Urinary bladder (tissue), 4 donors: Measurements from ENCODE around the gene PTPRN2. TPM values are rescaled to one million over a fixed set of nuclear protein-coding genes. Genes with fewer than 3 reads are reported as not detected.

ENCODE experiments used
- DNase-seq: peaks from one replicate; pipeline ENCODE4 v3.0.0-alpha.2; 2015; ENCODE audit errors: extremely low spot score
- H3K27ac ChIP-seq: one replicate; pipeline ENCODE4 v1.5.1; 2013; ENCODE audit warnings: low read depth, mild to moderate bottlenecking, moderate library complexity
- H3K36me3 ChIP-seq: one replicate; pipeline ENCODE4 v1.6.1; 2013; ENCODE audit warnings: mild to moderate bottlenecking, moderate library complexity; ENCODE audit not compliant: insufficient read depth
- H3K4me1 ChIP-seq: one replicate; pipeline ENCODE4 v1.6.1; 2013; ENCODE audit warnings: mild to moderate bottlenecking, moderate library complexity; ENCODE audit not compliant: insufficient read depth
- H3K4me3 ChIP-seq: one replicate; pipeline ENCODE4 v1.5.1; 2013; ENCODE audit warnings: low read depth, low read length
- WGBS: extraction: QIAGEN DNeasy Blood & Tissue Kit; methylation state at CpG from one replicate; pipeline ENCODE4 v1.1.7; 2013; 5-methylcytosine and 5-hydroxymethylcytosine counted together
- polyA plus RNA-seq: library from polyadenylated mRNA; stranded (reverse); fragments of 200-250 nt; gene quantifications from one replicate; pipeline ENCODE4 v1.2.3, GENCODE V29; 2013
- total RNA-seq: library from RNA; depleted of rRNA; stranded (reverse); fragments of >200 nt; gene quantifications from one replicate; pipeline ENCODE4 v1.2.3, GENCODE V29; 2014
- donor health status: healthy with polysubstance abuse.
- donor health status: healthy.

Gene PTPRN2
- total and polyA plus RNA-seq, 2 donors, result 2.8 to 4.4 TPM

DNA sequence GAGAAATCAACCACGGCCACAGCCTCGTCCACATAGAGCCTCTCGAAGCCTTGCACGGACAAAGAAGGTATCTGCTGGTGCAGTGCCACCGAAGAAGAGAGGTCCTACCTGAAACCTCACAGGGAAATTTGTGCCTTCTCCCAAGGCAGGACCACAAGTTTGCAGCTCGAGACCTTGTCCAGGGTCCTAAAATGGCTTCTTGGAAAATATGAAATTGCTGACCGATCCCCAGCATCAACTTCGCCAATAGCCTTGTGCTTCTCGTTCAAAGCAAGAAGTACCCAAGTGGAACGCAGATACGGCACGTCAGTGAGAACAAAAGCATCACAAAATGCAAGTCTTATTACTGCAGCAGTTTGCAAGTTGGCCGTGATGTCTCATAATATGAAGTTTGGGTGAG is 24.6 kb downstream of the PTPRN2 start:
- 89% methylated on average over 13 of the region's 13 CpGs for WGBS

DNA sequence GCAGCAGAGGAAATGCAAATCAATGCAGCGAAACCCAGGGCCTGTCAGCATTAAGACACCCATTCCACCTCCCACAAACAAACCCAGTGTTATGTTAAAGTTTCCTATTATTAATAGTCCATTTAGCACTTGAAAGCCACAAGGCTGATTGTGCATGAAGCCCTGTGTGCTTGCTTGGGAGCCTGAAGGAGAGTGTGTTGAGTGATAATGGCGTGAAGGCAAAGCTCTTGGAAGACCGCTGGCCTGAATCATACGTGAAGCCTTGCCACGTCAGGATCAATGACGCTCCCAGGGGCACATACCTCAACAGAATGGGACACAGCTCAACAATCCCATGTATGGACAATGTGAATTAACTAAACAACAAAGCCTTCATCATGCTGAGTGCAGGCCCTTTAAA is 25.1 kb downstream of the PTPRN2 start:
- Histone ChIP-seq H3K4me3 (no peak overlapping the region), H3K36me3 (no peaks in the 10 kb centered on the region), H3K27ac (no peak overlapping the region), H3K4me1 (no peaks in the 10 kb centered on the region)
- no peak for DNase-seq
- WGBS, result 86% methylated on average over 6 of the region's 6 CpGs

More for the DNA sequence above, 24.6 kb downstream of the PTPRN2 start:
- H3K27ac ChIP-seq, result no peak overlapping the region
- no peaks in the 10 kb centered on the region for H3K36me3 ChIP-seq
- no peak for DNase-seq
- H3K4me3 ChIP-seq, result no peak overlapping the region
- H3K4me1 ChIP-seq, result no peaks in the 10 kb centered on the region

DNA sequence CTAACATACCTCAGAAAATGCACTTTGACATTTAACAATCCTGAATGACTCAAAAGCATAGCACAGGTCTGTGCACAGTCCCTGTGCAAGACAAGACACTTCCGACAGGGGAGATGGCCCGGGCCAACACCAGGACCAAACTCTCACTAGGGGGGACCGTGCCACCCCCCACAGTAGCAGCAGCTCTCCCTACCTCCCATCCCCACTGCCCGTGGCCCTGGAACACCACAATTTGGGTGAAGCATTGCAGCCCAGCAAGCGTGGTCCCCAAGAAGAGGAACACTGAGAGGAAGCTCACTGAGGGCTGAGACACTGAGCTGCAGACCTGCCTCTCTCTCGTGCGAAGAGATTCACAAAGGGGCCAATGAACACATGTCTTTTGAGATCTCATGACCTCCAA is 26.0 kb downstream of the PTPRN2 start:
- no peaks in the 10 kb centered on the region for H3K36me3 ChIP-seq
- DNase-seq, result no peak
- 85% methylated on average over 7 of the region's 7 CpGs for WGBS
- no peaks in the 10 kb centered on the region for H3K4me1 ChIP-seq
- no peak overlapping the region for H3K27ac ChIP-seq
- H3K4me3 ChIP-seq, result no peak overlapping the region

DNA sequence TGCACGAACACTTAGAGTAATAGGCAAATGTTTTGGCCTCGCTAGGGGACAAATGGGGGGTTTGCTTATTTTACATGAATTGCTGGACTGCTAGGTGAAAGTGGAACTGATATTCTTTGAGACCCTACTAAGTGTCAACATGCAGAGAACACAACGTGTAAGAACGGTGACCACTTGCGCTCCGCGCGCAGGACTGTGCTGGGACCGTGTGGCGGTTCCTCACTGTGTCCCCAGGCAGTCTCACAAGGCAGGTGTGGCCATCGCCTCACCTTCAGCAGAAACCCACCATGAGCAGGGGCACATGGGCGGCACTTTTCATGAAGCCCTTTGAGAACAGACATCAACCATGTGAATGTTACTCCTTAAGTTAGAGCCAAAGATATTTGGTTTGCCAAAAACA is 27.2 kb downstream of the PTPRN2 start:
- H3K4me1 ChIP-seq, result no peaks in the 10 kb centered on the region

DNA sequence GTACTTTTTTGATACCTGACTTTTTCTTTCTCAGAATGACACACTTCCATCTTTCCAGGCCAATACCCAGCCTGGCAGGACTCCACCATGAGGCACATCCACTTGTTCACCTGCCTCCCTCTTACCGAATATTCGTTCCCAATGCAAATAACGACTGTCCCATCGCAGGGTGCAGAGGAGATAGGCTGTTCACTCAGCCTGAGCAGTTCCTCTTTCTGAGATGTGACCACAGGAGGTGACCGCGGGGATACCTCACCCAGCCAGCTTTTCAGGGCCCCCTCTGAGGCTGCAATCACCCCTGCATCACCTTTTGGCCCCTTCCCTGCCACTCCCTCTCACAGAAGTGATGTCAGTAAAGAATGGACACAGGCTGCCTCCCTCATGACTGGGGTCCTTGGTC is 28.3 kb downstream of the PTPRN2 start:
- H3K27ac ChIP-seq, result no peak overlapping the region
- no peaks in the 10 kb centered on the region for H3K4me1 ChIP-seq
- 79% methylated on average over 6 of the region's 6 CpGs for WGBS

More for the DNA sequence above, 27.2 kb downstream of the PTPRN2 start:
- no peaks in the 10 kb centered on the region for H3K36me3 ChIP-seq
- 94% methylated on average over 12 of the region's 12 CpGs for WGBS
- no peak for DNase-seq
- H3K4me3 ChIP-seq, result no peak overlapping the region
- no peak overlapping the region for H3K27ac ChIP-seq

DNA sequence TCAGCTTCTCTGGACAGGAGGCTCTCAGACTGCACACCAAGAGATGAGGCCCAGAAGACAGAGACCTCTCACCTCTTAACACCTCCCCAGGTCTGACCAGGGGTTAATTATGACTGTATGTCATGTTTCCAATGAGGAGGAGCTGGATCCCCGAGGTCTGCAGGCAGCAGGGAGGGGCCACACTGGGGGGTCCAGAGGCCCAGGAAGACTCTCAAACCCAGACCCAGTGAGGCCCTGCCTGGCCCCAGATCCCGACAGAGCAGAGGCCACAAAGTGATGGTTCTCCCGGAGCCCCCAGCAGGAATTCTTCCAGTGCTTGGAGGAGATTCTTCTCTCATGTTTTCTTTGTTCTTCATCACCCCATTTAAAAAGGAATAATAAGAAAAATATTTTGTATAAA is 28.8 kb downstream of the PTPRN2 start:
- no peaks in the 10 kb centered on the region for H3K4me1 ChIP-seq
- no peaks in the 10 kb centered on the region for H3K36me3 ChIP-seq
- DNase-seq, result no peak
- 63% methylated on average over 3 of the region's 3 CpGs for WGBS
- no peak overlapping the region for H3K4me3 ChIP-seq
- no peak overlapping the region for H3K27ac ChIP-seq

More for the DNA sequence above, 28.3 kb downstream of the PTPRN2 start:
- Histone ChIP-seq H3K36me3 (no peaks in the 10 kb centered on the region), H3K4me3 (no peak overlapping the region)
- no peak for DNase-seq

DNA sequence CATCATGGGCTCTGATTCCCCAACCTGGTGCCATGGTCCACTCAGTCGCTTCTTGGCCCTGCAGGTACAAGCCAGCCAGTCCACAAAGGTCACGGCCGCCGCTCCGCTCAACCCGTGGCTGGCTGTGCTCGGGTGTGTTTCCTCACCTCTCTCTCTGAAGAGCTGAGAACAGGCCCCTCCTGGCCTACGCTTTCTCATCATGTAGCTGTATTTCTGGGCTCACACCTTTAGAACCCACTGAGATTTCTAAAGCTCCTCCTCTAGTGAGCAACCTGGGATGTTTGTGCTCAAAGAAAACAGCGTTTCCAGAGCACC is 30.2 kb downstream of the PTPRN2 start:
- Histone ChIP-seq H3K27ac (no peak overlapping the region), H3K36me3 (no peaks in the 10 kb centered on the region), H3K4me1 (no peaks in the 10 kb centered on the region), H3K4me3 (no peak overlapping the region)
- 90% methylated on average over 9 of the region's 9 CpGs for WGBS
- DNase-seq, result no peak

DNA sequence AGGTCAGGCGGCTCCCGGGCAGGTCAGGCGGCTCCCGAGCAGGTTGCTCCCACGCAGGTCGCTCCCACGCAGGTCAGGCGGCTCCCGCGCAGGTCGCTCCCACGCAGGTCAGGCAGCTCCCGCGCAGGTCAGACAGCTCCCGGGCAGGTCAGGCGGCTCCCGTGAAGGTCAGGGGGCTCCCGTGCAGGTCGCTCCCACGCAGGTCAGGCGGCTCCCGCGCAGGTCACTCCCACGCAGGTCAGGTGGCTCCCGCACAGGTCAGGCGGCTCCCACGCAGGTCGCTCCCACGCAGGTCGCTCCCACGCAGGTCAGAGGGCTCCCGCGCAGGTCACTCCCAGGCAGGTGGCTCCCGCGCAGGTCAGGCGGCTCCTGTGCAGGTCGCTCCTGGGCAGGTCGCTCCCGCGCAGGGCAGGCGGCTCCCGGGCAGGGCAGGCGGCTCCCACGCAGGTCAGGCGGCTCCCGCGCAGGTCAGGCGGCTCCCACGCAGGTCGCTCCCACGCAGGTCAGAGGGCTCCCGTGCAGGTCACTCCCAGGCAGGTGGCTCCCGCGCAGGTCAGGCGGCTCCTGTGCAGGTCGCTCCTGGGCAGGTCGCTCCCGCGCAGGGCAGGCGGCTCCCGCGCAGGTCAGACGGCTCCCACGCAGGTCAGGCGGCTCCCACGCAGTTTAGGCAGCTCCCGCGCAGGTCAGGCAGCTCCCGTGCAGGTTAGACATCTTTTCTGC is 30.7 kb downstream of the PTPRN2 start:
- 97% methylated on average over 69 of the region's 69 CpGs for WGBS
- no peaks in the 10 kb centered on the region for H3K4me1 ChIP-seq
- DNase-seq, result no peak
- no peak overlapping the region for H3K4me3 ChIP-seq
- no peaks in the 10 kb centered on the region for H3K36me3 ChIP-seq
- H3K27ac ChIP-seq, result no peak overlapping the region

DNA sequence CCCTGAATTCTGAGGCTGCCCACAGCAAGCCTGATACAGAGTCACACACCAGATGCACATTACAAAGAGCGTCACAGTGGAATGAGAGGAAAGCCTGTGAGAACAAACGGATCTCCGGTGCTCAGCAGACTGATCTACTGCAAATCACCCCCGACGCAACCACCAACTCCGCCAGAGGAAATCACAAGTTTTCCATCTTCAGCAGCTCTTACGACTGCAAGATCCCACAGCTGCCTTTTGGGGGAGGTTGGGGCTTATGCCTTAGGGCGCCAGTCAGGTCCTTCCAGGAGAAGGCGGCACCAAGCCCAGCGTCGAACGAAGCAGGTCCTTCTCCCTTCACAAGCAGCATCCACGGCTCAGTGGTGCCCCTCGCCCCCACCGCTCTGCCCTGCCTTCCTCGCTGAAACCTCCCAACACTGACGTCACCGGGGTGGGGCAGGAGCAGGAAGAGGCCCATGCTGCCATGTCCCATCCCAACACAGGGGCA is 32.5 kb downstream of the PTPRN2 start:
- Histone ChIP-seq H3K27ac (no peak overlapping the region), H3K4me3 (no peak overlapping the region), H3K36me3 (no peaks in the 10 kb centered on the region), H3K4me1 (no peaks in the 10 kb centered on the region)
- 90% methylated on average over 18 of the region's 18 CpGs for WGBS
- DNase-seq, result no peak

DNA sequence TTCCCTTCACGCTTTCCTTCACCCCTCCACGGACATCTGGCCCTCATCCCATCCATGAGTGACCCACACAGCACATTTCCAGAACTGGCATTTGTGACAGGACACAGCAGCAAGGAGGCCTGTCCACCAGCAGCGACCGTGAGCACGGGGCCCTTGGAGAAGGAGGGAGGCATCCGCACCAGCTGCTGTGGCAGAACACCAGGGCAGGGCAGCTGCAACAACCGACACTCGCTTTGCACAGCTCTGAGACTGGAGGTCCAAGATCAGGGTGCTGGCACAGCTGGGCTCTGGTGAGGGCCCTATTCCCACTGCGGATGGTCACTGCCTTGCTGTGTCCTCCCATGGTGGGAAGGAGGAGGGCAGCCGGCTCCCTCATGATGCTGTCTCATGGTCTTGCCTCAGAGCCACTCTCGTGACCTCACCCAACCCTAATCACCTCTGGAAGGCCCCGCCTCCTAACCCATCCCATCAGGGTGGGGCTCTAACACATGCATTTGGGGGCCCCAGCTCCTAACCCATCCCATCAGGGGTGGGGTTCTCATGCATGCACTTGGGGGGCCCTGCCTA is 36.7 kb downstream of the PTPRN2 start:
- Histone ChIP-seq H3K27ac (no peak overlapping the region), H3K4me1 (no peaks in the 10 kb centered on the region), H3K36me3 (no peaks in the 10 kb centered on the region), H3K4me3 (no peak overlapping the region)
- WGBS, result 77% methylated on average over 12 of the region's 12 CpGs
- DNase-seq, result no peak

DNA sequence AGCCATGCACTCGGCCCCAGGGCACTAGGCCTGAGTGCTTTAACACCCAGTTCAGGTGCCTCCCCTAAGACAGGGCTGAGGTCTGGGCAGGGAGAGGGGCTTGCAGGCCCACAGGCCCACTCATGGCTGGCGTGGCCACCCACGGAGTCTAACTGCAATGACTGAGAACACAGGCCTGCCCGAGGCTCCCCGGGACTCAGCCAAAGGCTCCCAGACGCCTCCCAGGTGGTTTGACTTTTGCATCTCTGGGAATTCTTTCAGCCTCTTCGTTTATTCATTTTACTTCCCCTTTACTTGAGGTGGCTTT is 37.3 kb downstream of the PTPRN2 start:
- Histone ChIP-seq H3K4me3 (no peak overlapping the region), H3K36me3 (no peaks in the 10 kb centered on the region), H3K4me1 (no peaks in the 10 kb centered on the region), H3K27ac (no peak overlapping the region)
- WGBS, result 65% methylated on average over 7 of the region's 7 CpGs
- DNase-seq, result no peak

DNA sequence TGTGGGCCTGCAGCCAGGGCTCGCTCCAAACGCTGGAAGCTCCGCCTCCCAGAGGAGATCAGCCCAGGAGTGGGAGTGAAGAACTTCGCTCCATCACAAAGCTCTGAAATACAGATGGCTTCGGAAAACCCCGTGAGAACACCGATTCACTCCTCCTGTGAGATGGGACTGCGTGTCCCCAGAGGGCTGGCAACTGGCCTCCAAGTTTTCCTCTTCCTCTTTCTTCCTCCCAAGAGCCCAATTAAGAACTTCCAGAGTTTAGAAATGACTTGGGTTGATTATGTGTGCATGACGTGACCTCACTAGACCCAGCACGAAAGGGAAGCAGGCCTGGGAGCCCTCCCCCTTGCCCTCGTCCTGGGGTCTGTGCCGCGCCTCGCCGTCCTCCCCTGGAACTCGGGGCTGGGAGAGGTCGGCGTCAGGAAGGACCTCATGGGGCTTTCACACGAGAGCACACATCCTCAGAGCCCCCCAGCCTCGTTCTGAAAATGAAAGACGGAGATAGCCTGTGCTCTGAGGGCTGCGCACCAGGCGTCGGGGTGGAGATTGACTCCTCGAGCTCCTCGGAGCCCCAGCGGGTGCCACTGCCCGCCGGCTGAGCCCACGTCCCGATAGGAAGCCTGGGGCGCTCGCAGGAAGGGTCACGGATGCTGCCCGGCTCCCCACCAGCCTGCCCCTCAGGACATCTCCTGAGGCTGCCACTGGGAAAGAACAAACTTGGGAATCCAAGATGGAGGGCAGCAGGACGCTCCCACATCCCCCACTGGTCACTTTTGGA is 37.8 kb downstream of the PTPRN2 start:
- Histone ChIP-seq H3K36me3 (no peaks in the 10 kb centered on the region), H3K4me1 (no peaks in the 10 kb centered on the region), H3K4me3 (no peak overlapping the region), H3K27ac (no peak overlapping the region)
- 68% methylated on average over 36 of the region's 36 CpGs for WGBS
- DNase-seq, result no peak

DNA sequence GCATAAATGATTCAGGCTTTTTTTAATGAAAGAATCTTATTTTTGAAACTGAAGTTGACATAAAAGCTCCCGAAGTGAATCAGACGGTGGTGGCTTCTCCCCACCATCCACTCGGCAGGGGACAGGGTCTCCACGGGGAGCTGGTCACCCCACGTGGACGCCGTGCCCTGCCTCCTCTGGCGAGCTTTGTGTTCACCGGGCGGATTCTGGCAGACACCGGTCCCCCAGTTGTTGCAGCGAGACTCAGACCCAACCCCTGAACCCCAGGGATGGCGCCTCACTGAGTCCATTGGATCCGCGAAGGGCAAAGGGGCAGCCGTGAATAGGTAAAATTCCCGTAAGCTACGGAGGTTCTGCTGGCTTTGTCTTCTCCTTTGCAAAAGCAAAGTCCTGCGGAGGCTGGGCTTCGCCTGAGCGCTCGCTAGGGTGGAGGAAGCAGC is 38.4 kb downstream of the PTPRN2 start:
- H3K27ac ChIP-seq, result no peak overlapping the region
- no peaks in the 10 kb centered on the region for H3K36me3 ChIP-seq
- WGBS, result 46% methylated on average over 22 of the region's 22 CpGs
- DNase-seq, result no peak
- no peak overlapping the region for H3K4me3 ChIP-seq
- no peaks in the 10 kb centered on the region for H3K4me1 ChIP-seq

DNA sequence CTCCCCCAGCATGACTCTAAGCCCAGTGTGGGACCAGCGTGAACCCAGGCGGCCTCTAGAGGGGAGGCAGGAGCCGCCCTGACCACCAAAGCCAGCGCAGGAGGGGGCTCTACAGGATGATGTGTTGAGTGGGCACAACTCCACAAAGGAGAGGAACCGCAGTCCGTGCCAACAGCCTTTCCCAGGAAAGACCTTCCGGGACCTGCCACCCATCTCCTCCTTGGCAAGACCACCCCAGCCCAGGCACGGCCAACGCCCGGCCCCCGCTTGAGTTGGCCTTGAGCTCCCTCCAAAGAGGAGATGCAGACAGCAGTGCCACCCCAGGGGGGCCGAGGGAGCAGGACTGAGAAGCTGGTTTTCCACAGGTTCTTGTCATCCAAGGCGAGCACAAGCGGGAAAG is 38.9 kb downstream of the PTPRN2 start:
- Histone ChIP-seq H3K4me1 (no peaks in the 10 kb centered on the region), H3K4me3 (no peak overlapping the region), H3K27ac (no peak overlapping the region), H3K36me3 (no peaks in the 10 kb centered on the region)
- DNase-seq, result no peak
- 87% methylated on average over 14 of the region's 14 CpGs for WGBS
